DMS 273 treated with DMSO at 0.1 percent for 48 hours (cell line): ENCODE results near the gene GAPDH.

Source experiments
- DNase-seq: peaks from one replicate; lab custom pipeline; 2025; lab: John Stamatoyannopoulos, UW

Gene GAPDH

GRCh38 chr12:6529291-6529737 is 5.0 kb upstream of the GAPDH start:
- no peak for DNase-seq

- no peak for DNase-seq
Measured at GRCh38 chr12:6530576-6531260, 3.6 kb upstream of the GAPDH start.

- no peak for DNase-seq
Measured at GRCh38 chr12:6532051-6532926, 2.0 kb upstream of the GAPDH start.

GRCh38 chr12:6532927-6533652 is 1.2 kb upstream of the GAPDH start:
- no peak for DNase-seq

- no peak for DNase-seq
Measured at GRCh38 chr12:6533653-6533922, 729 bp upstream of the GAPDH start.

- DNase-seq, result no peak
Measured at GRCh38 chr12:6534695-6534944, 303 bp downstream of the GAPDH start.

DNA sequence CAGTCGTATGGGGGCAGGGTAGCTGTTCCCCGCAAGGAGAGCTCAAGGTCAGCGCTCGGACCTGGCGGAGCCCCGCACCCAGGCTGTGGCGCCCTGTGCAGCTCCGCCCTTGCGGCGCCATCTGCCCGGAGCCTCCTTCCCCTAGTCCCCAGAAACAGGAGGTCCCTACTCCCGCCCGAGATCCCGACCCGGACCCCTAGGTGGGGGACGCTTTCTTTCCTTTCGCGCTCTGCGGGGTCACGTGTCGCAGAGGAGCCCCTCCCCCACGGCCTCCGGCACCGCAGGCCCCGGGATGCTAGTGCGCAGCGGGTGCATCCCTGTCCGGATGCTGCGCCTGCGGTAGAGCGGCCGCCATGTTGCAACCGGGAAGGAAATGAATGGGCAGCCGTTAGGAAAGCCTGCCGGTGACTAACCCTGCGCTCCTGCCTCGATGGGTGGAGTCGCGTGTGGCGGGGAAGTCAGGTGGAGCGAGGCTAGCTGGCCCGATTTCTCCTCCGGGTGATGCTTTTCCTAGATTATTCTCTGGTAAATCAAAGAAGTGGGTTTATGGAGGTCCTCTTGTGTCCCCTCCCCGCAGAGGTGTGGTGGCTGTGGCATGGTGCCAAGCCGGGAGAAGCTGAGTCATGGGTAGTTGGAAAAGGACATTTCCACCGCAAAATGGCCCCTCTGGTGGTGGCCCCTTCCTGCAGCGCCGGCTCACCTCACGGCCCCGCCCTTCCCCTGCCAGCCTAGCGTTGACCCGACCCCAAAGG is 804 bp downstream of the GAPDH start:
- DNase-seq, result no peak

- no peak for DNase-seq
Measured at GRCh38 chr12:6535697-6535946, 1.3 kb downstream of the GAPDH start.

DNA sequence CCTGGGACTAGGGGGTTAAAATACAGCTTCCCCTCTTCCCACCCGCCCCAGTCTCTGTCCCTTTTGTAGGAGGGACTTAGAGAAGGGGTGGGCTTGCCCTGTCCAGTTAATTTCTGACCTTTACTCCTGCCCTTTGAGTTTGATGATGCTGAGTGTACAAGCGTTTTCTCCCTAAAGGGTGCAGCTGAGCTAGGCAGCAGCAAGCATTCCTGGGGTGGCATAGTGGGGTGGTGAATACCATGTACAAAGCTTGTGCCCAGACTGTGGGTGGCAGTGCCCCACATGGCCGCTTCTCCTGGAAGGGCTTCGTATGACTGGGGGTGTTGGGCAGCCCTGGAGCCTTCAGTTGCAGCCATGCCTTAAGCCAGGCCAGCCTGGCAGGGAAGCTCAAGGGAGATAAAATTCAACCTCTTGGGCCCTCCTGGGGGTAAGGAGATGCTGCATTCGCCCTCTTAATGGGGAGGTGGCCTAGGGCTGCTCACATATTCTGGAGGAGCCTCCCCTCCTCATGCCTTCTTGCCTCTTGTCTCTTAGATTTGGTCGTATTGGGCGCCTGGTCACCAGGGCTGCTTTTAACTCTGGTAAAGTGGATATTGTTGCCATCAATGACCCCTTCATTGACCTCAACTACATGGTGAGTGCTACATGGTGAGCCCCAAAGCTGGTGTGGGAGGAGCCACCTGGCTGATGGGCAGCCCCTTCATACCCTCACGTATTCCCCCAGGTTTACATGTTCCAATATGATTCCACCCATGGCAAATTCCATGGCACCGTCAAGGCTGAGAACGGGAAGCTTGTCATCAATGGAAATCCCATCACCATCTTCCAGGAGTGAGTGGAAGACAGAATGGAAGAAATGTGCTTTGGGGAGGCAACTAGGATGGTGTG is 1.9 kb downstream of the GAPDH start:
- DNase-seq, result no peak

GRCh38 chr12:6536894-6537579 is 2.7 kb downstream of the GAPDH start:
- no peak for DNase-seq

- peak; percentile 54 for DNase-seq
Measured at GRCh38 chr12:6537580-6538419, 3.5 kb downstream of the GAPDH start.

GRCh38 chr12:6538420-6539313 is 4.3 kb downstream of the GAPDH start:
- DNase-seq, result peak; percentile 44

DNA sequence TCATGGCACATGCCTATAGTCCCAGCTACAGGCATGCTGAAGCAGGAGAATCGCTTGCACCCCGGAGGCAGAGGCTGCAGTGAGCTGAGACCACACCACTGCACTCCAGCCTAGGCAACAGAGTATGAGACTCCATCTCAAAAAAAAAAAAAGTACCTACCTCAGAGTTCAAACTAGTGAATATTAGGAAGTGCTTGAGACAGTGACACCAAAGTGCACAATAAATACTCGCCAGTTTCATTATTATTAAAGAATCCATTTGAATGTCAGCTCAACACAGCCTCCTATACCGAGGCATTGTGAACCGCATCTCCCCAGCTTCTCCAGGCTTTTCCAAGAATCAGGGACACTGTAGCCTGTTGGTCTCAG is 5.0 kb downstream of the GAPDH start:
- DNase-seq, result no peak

GRCh38 chr12:6539707-6540134 is 5.4 kb downstream of the GAPDH start:
- no peak for DNase-seq

- DNase-seq, result no peak
Measured at GRCh38 chr12:6540181-6540877, 6.0 kb downstream of the GAPDH start.

GRCh38 chr12:6541371-6542165 is 7.3 kb downstream of the GAPDH start:
- DNase-seq, result no peak

DNA sequence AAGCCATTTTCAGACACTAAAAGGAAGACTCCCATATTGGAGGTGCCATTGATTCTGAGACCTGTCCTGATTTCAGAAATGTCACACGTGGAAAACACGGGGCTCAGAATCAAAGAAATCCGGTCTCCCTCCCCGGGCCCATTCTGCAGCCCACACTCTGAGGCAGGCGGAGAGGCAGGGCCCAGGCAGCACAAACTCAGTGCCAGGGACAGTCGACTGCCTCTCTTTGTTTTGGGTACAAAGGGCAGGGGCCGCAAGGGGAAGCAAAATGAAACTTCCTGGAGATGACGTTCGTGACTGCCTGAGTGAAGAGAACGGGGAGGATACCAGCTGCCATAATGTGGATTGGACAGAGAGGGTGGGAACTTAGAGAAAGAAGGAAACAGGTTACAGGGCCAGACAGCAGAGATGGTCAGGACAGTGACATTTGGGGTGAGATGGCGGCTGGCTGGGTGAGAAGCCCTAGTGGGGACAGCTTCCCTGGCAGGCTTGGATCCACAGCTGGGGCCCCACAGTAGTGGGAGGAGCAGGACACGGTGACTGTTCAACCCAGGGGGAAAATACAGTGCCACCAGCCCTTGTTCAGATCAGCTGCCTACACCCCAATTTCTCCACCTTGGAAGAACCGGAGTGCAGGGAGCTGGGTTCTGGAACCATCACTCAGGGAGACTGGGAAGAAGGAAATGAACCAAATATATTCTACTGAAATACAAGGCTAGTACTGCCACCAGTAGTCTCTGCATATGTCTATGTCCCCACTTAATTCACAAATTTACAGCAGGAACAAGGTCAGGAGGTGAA is 8.1 kb downstream of the GAPDH start:
- DNase-seq, result no peak
